Measurements from ENCODE around the gene UBE2L5.

The UBE2L5 gene

DNA sequence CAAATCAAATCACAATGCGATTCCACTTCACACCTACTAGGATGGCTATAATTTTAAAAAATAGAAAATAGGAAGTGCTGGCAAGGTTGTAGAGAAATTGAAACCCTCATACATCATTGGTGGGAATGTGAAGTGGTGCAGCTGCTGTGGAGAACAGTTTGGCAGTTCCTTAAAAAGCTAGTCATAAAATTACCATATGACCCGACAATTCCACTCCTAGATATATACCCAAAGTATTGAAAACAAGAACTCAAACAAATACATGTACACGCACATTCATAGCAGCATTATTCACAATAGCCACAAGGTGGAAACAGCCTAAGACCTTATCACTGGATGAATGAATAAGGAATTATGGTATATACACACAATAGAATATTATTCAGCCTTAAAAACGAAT lies 31.4 kb downstream of the UBE2L5 start:
- H3K36me3 ChIP-seq (ENCODE audit: insufficient read depth, low read length): peaks cover 4% of the 10 kb centered on the region; the same call in 1 of the 2 replicates
- no peak overlapping the region for H3K27ac ChIP-seq (ENCODE audit: low read length)
- no peaks in the 10 kb centered on the region for H3K79me2 ChIP-seq (ENCODE audit: insufficient read depth, low read length)
- ATAC-seq (ENCODE audit: insufficient read depth, low read depth) (no peak), DNase-seq (no peak)
- no peaks in the 10 kb centered on the region for H4K20me1 ChIP-seq (ENCODE audit: insufficient read depth, low read length)
- H3K9me3 ChIP-seq (ENCODE audit: insufficient read depth, low read length, severe bottlenecking): no peaks in the 10 kb centered on the region
- no peak overlapping the region for H3K9ac ChIP-seq (ENCODE audit: low read depth, low read length)
- no peaks in the 10 kb centered on the region for H3K4me1 ChIP-seq (ENCODE audit: insufficient read depth, low read length)
- no peaks in the 10 kb centered on the region for H3K27me3 ChIP-seq (ENCODE audit: insufficient read depth, low read length, poor library complexity)
- no peak overlapping the region for H2AFZ ChIP-seq (ENCODE audit: low read depth, low read length)
- H3K4me3 ChIP-seq (ENCODE audit: low read depth in 1 of 2, low read length in 2 of 2): no peak overlapping the region
- TF ChIP-seq CTCF (IDR thresholded peaks at IDR 0.05; ENCODE audit: borderline replicate concordance, extremely low read depth, low read length, poor library complexity, severe bottlenecking) (peak; percentile 59), EZH2 (IDR thresholded peaks at IDR 0.05; ENCODE audit: borderline replicate concordance, low read depth, low read length, severe bottlenecking) (no peak)
- H3K4me2 ChIP-seq (ENCODE audit: insufficient read depth, low read length): no peak overlapping the region

DNA sequence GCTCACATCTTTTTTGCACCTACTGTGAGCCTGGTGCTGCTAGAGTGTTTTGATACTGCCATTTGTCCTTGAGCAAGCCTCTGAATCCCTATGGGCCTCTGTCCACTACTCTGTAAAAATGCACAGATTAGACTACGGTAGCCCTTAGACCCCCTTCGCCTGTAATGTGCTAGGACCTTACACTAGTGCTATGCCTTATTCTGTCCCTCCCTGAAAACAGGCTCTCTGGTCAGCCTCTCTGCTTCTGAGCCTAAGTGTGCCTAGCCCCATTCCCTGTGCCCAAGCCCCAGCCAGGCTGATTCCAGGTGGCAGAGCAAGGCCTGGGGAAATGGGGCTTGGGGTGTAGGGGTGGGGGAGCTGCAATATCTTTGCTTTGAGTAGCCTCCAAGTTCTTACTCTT lies 32.7 kb downstream of the UBE2L5 start:
- Histone ChIP-seq H3K9ac (ENCODE audit: low read depth, low read length) (no peak overlapping the region), H3K27ac (ENCODE audit: low read length) (peak overlapping the region; percentile 41; the same call in 1 of the 2 replicates), H3K4me1 (ENCODE audit: insufficient read depth, low read length) (no peaks in the 10 kb centered on the region), H3K4me3 (ENCODE audit: low read depth in 1 of 2, low read length in 2 of 2) (no peak overlapping the region), H3K4me2 (ENCODE audit: insufficient read depth, low read length) (no peak overlapping the region), H2AFZ (ENCODE audit: low read depth, low read length) (no peak overlapping the region), H4K20me1 (ENCODE audit: insufficient read depth, low read length) (no peaks in the 10 kb centered on the region; the same call in 1 of the 2 replicates), H3K36me3 (ENCODE audit: insufficient read depth, low read length) (peaks cover 16% of the 10 kb centered on the region), H3K79me2 (ENCODE audit: insufficient read depth, low read length) (no peaks in the 10 kb centered on the region), H3K27me3 (ENCODE audit: insufficient read depth, low read length, poor library complexity) (no peaks in the 10 kb centered on the region), H3K9me3 (ENCODE audit: insufficient read depth, low read length, severe bottlenecking) (no peaks in the 10 kb centered on the region)
- no peak for DNase-seq
- TF ChIP-seq CTCF (IDR thresholded peaks at IDR 0.05; ENCODE audit: borderline replicate concordance, extremely low read depth, low read length, poor library complexity, severe bottlenecking) (no peak), EZH2 (IDR thresholded peaks at IDR 0.05; ENCODE audit: borderline replicate concordance, low read depth, low read length, severe bottlenecking) (no peak)
- 0 out of 3 replicates have a peak, but pooled peaks have one; percentile 15 for ATAC-seq (ENCODE audit: insufficient read depth, low read depth)

DNA sequence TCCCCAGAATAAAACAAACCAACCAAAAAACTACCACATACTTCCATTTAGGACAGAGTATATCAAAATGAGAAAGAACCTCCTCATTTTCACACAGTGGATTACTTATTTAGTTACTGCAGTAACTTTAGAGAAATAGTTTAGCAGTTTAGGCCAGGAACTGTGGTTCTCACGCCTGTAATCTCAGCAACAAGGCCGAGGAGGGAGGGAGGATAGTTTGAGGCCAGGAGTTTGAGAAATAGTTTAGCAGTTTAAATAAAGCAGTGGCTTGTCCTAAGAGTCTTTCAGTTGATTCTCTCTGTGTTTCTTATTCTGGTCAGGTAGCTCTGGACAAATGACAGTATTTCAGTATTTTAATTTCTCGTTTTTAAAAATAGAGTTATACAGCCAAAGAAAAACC lies 34.0 kb downstream of the UBE2L5 start:
- H3K27ac ChIP-seq (ENCODE audit: low read length): no peak overlapping the region
- no peak for ATAC-seq (ENCODE audit: insufficient read depth, low read depth)
- no peaks in the 10 kb centered on the region for H3K9me3 ChIP-seq (ENCODE audit: insufficient read depth, low read length, severe bottlenecking)
- no peaks in the 10 kb centered on the region for H3K27me3 ChIP-seq (ENCODE audit: insufficient read depth, low read length, poor library complexity)
- H3K4me3 ChIP-seq (ENCODE audit: low read depth in 1 of 2, low read length in 2 of 2): no peak overlapping the region
- no peak overlapping the region for H3K4me2 ChIP-seq (ENCODE audit: insufficient read depth, low read length)
- H4K20me1 ChIP-seq (ENCODE audit: insufficient read depth, low read length): peaks cover under 1% of the 10 kb centered on the region; the same call in 1 of the 2 replicates
- TF ChIP-seq CTCF (IDR thresholded peaks at IDR 0.05; ENCODE audit: borderline replicate concordance, extremely low read depth, low read length, poor library complexity, severe bottlenecking): no peak
- no peak for TF ChIP-seq EZH2 (IDR thresholded peaks at IDR 0.05; ENCODE audit: borderline replicate concordance, low read depth, low read length, severe bottlenecking)
- no peak overlapping the region for H3K9ac ChIP-seq (ENCODE audit: low read depth, low read length)
- peaks cover 18% of the 10 kb centered on the region for H3K36me3 ChIP-seq (ENCODE audit: insufficient read depth, low read length)
- H3K79me2 ChIP-seq (ENCODE audit: insufficient read depth, low read length): peaks cover under 1% of the 10 kb centered on the region; the same call in 1 of the 2 replicates
- no peak overlapping the region for H2AFZ ChIP-seq (ENCODE audit: low read depth, low read length)
- peaks cover under 1% of the 10 kb centered on the region; the same call in 1 of the 2 replicates for H3K4me1 ChIP-seq (ENCODE audit: insufficient read depth, low read length)
- DNase-seq: no peak
